Right ventricle myocardium superior (tissue), 1 donor: ENCODE measurements around the gene UGT1A3. TPM values are rescaled to one million over a fixed set of nuclear protein-coding genes. Genes with fewer than 3 reads are reported as not detected.

Experiments used
- ATAC-seq: fragments of 200-7000 bp; cut with Tn5 transposase; one replicate; pipeline ENCODE4 v1.9.1; 2020; ENCODE audit warnings: mild to moderate bottlenecking; ENCODE audit not compliant: poor library complexity
- DNase-seq: peaks from one replicate; pipeline ENCODE4 v3.0.0-alpha.2; 2020
- intact Hi-C: fragments of 100-400 bp; cut with DNase I; formaldehyde crosslinking; loops from one replicate; pipeline ENCODE4 v1.11.2; 2022
- total RNA-seq: library from RNA; stranded (reverse); fragmentation: NEBNext Ultra II Directional; extraction: Animal tissue kit (Norgen Biotek cat#: 25700); gene quantifications from one replicate; pipeline ENCODE4 v1.2.1, GENCODE V29; 2021
- donor health status: DM: no; HTN: yes; CAD: no; lungs with severe emphysema.

The UGT1A3 gene
- total RNA-seq, 1 donor from 2014 or later: not detected

DNA sequence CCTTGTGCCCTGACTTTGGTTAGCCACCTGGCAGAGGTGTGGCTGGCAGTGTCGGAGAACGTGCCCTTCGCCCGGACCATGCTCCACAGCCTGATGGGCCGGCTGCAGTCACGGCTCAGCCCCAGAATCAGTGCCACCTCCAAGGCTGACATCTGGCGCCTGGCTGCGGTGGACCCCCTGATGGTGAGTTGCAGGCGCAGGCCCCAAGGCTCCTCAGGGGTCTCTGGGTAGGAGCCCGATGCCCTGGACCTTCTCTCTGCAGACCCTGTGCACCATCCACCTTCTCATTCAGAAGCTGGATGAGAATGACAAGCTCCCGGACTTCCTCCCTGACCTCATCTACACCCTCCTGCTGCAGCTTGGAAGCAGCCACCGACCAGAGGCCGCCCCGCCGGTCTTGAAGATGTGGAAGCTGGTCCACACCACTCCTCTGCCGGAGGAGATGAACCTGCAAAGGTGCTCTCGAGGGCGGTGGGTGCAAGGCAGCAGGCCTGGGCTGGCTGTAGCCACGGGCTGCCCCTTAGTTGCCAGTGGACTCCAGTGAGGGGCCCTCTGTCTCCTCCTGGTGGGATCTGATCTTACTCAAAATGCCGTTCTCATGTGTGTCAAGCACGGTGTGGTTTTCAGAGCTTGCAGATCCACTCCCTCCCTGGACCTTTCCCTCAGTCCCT, 93.4 kb downstream of the UGT1A3 start:
- ATAC-seq (no peak), DNase-seq (no peak)
- intact Hi-C loops: no loop called here

Other genes starting within 250 kb of the UGT1A3 start
- gene USP40, start 162.3 kb upstream of the UGT1A3 start, total RNA-seq: 18.0 TPM
- gene UGT1A8, start 111.4 kb upstream of the UGT1A3 start, total RNA-seq: not detected
- not detected for gene UGT1A10, start 92.6 kb upstream of the UGT1A3 start, total RNA-seq
- not detected for gene UGT1A9, start 57.1 kb upstream of the UGT1A3 start, total RNA-seq
- gene UGT1A7, start 47.1 kb upstream of the UGT1A3 start, total RNA-seq: not detected
- 0.32 TPM for gene UGT1A6, start 36.2 kb upstream of the UGT1A3 start, total RNA-seq
- not detected for gene UGT1A5, start 16.1 kb upstream of the UGT1A3 start, total RNA-seq
- not detected for gene UGT1A4, start 10.3 kb upstream of the UGT1A3 start, total RNA-seq
- gene UGT1A1, start 31.2 kb downstream of the UGT1A3 start, total RNA-seq: not detected
- gene MROH2A, start 49.3 kb downstream of the UGT1A3 start, total RNA-seq: not detected
- gene HJURP, start 125.5 kb downstream of the UGT1A3 start, total RNA-seq: 0.40 TPM
- gene TRPM8, start 188.3 kb downstream of the UGT1A3 start, total RNA-seq: not detected